Body of pancreas (tissue), 4 donors: ENCODE data around the gene FOXO1. TPM values are rescaled to one million over a fixed set of nuclear protein-coding genes. Genes with fewer than 3 reads are reported as not detected.

Source experiments
- ATAC-seq: fragments of 150-250 bp; one replicate; pipeline ENCODE4 v1.9.1; 2016
- DNase-seq, 4 donors: peaks; one replicate each; pipeline ENCODE4 v3.0.0-alpha.2; 2019
- H3K27ac ChIP-seq, 4 donors: fragments of 200-600 bp; sonication (generic); 1 replicate in 3 of 4; 2 replicates in 1 of 4; pipeline versions ENCODE4 v1.5.1 to v1.6.1; 2016 to 2019; ENCODE audit warnings: mild to moderate bottlenecking in 1 of 4, mixed read lengths in 1 of 4, moderate library complexity in 1 of 4
- H3K27me3 ChIP-seq, 2 donors: fragments of 200-600 bp; sonication (generic); one replicate each; pipeline ENCODE4 v1.6.0; 2016; ENCODE audit warnings: mild to moderate bottlenecking in 1 of 2
- H3K36me3 ChIP-seq, 2 donors: fragments of 200-600 bp; sonication (generic); replicated peaks in 1 of 2; 2 replicates each; pipeline ENCODE4 v1.5.1; 2016; ENCODE audit warnings: low read depth in 2 of 2; ENCODE audit not compliant: insufficient read depth in 1 of 2
- H3K4me1 ChIP-seq: fragments of 200-600 bp; sonication (generic); one replicate; pipeline ENCODE4 v1.6.0; 2016
- H3K4me3 ChIP-seq, 2 donors: fragments of 200-600 bp; sonication (generic); 1 replicate in 1 of 2; 2 replicates in 1 of 2; pipeline ENCODE4 v1.5.1; 2016 to 2019
- H3K9me3 ChIP-seq, 3 donors: fragments of 200-600 bp; sonication (generic); 1 replicate in 2 of 3; 2 replicates in 1 of 3; pipeline ENCODE4 v1.5.1; 2016
- POLR2A ChIP-seq, 3 donors: fragments of 450-650 bp; IDR thresholded peaks; one replicate each; pipeline ENCODE4 v1.6.1; 2016; ENCODE audit warnings: antibody characterized with exemption in 3 of 3, mild to moderate bottlenecking in 2 of 3
- WGBS, 2 donors: methylation state at CpG; one replicate each; pipeline ENCODE4 v1.1.5; 2017; 5-methylcytosine and 5-hydroxymethylcytosine counted together
- intact Hi-C: fragments of 100-400 bp; cut with DNase I; formaldehyde crosslinking; loops from one replicate; pipeline ENCODE4 v1.15.1; 2023
- total RNA-seq, 2 donors: library from RNA; depleted of rRNA; stranded (reverse); fragments of >200 nt; gene quantifications; one replicate each; pipeline ENCODE4 v1.1.0, GENCODE V29; 2016
- TF ChIP-seq, protein P1 (sequence below), 7 experiments: fragments of 450-650 bp in 4 of 7; fragments of 200-600 bp in 3 of 7; sonication (generic) in 3 of 7; IDR thresholded peaks; one replicate each; pipeline ENCODE4 v1.5.1; 2016 to 2019; ENCODE audit warnings: antibody characterized with exemption in 7 of 7

FOXO1 gene
- total RNA-seq, 2 donors from 2014 or later, result 24.1 to 51.1 TPM

DNA sequence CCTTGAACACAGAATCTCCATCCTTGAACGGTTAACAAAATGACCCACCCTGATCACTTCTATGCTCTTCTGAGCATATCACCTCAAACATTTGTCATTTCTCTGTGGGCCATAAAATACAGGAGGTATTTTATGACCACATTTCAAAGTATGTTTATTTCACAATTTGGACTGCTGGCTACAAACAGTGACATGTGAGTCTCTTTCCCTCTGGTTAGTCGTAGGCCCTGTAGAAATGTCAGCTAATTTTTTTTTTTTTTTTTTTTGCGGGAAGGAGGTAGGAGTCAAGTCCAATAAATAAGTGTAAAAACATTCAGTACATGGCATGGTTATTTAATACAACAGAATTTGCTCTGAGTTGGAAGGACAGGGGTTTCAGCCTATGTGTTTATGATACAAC, 70.7 kb downstream of the FOXO1 start:
- DNase-seq (no peak), ATAC-seq (no peak)
- peaks cover 62% of the 10 kb centered on the region for H3K4me1 ChIP-seq
- WGBS, 2 donors, result 67 to 68% methylated on average over 3 of the region's 3 CpGs
- no peaks in the 10 kb centered on the region for H3K27me3 ChIP-seq
- no peak for TF ChIP-seq POLR2A (IDR thresholded peaks at IDR 0.05)
- TF ChIP-seq, protein P1, sequence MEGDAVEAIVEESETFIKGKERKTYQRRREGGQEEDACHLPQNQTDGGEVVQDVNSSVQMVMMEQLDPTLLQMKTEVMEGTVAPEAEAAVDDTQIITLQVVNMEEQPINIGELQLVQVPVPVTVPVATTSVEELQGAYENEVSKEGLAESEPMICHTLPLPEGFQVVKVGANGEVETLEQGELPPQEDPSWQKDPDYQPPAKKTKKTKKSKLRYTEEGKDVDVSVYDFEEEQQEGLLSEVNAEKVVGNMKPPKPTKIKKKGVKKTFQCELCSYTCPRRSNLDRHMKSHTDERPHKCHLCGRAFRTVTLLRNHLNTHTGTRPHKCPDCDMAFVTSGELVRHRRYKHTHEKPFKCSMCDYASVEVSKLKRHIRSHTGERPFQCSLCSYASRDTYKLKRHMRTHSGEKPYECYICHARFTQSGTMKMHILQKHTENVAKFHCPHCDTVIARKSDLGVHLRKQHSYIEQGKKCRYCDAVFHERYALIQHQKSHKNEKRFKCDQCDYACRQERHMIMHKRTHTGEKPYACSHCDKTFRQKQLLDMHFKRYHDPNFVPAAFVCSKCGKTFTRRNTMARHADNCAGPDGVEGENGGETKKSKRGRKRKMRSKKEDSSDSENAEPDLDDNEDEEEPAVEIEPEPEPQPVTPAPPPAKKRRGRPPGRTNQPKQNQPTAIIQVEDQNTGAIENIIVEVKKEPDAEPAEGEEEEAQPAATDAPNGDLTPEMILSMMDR (IDR thresholded peaks at IDR 0.05), result no peak
- no peak overlapping the region for H3K4me3 ChIP-seq
- H3K27ac ChIP-seq, result peak overlapping the region in 2 of 4 donors; percentile 25 to 29
- H3K36me3 ChIP-seq, result no peaks in the 10 kb centered on the region
- H3K9me3 ChIP-seq, result no peaks in the 10 kb centered on the region
- intact Hi-C loops, result no loop called here

DNA sequence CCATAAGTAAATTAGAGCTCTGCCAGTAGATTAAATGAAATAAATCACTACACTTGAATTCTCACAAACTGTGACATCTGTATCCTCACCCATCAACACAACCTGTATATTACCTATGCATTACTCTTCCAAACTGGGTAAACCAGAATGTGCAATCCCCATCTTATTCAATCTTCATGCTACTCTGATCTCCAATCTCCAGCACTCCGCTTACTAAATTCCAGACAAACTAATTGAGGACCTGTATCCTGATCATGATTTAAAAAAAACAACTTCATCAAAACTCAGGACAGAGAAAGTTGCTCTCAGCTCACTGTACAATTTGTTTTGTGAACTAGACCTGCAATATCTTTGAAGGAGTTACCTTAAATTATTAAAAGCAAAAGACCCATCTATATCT, 74.4 kb downstream of the FOXO1 start:
- no peaks in the 10 kb centered on the region for H3K27me3 ChIP-seq
- DNase-seq (no peak), ATAC-seq (no peak)
- no peak overlapping the region for H3K4me3 ChIP-seq
- H3K27ac ChIP-seq, result no peak overlapping the region
- TF ChIP-seq, protein P1 (IDR thresholded peaks at IDR 0.05), result no peak
- no peak for TF ChIP-seq POLR2A (IDR thresholded peaks at IDR 0.05)
- intact Hi-C loops, result no loop called here
- H3K36me3 ChIP-seq, result no peaks in the 10 kb centered on the region
- 94 to 96% methylated on average over 1 of the region's 1 CpG for WGBS, 2 donors
- no peaks in the 10 kb centered on the region for H3K9me3 ChIP-seq
- H3K4me1 ChIP-seq, result peaks cover 68% of the 10 kb centered on the region

DNA sequence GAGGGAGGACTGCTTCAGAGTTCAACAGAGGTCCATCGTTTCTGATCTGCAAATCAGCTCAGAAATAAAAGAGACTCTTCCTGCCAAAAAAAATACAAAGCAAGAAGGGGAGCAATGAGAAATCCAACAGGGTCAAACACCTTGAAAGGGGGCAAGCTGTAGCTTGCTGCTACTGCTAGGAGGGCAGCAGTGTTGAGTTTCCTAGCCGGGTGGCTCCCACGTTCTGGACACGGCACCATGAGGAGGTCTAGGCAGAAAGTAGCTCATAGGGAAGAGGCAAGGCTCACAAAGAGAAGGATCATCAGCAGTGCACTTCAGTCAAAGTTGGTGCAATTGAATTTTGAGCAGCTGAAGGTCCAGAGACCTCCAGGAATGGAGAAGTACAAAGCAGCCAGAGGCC, 75.3 kb downstream of the FOXO1 start:
- no peak for ATAC-seq
- H3K4me3 ChIP-seq, result no peak overlapping the region
- intact Hi-C loops, result no loop called here
- H3K36me3 ChIP-seq, result no peaks in the 10 kb centered on the region
- H3K9me3 ChIP-seq, result no peaks in the 10 kb centered on the region
- peaks cover 68% of the 10 kb centered on the region for H3K4me1 ChIP-seq
- TF ChIP-seq, protein P1 (IDR thresholded peaks at IDR 0.05), result no peak
- H3K27ac ChIP-seq, result no peak overlapping the region
- no peaks in the 10 kb centered on the region for H3K27me3 ChIP-seq
- WGBS, 2 donors, result 74 to 77% methylated on average over 4 of the region's 4 CpGs
- no peak for DNase-seq

DNA sequence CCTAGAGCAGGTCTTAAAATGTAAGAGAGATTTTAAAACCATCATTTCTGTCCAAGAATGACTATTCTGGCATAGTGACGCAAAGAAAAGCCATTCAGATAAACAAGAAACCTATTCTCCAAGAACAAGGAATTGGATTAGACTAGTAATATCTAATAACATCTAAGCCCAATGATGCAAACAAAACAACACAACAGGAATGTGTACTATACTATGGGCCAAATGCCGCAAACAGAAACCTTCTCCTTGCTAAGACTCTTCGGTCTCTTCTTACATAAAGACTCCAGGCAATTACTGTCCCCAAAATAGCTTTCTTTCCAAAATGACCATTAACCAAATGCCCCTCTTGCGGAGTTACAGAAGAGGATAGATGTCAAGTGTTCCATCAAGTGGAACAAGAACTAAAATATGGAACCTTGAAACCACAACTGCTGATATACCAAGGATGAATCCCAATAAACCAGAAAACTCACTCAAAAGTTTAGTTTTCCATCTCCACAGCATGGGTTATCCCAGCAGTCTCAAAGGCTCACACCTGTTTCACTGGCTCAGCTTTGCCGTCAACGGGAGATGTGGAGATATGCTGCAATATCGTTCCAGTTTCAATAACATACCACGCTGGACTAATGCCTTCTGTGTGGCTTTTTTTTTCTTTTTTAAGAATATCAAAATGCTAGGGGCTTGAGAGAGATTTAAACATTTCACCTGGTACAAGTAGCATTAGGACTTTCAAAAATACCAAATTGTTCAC, 76.2 kb downstream of the FOXO1 start:
- ATAC-seq (no peak), DNase-seq (no peak)
- intact Hi-C loops, result no loop called here
- H3K4me3 ChIP-seq, result no peak overlapping the region
- 69 to 76% methylated on average over 8 of the region's 8 CpGs for WGBS, 2 donors
- H3K4me1 ChIP-seq, result peaks cover 68% of the 10 kb centered on the region
- no peaks in the 10 kb centered on the region for H3K27me3 ChIP-seq
- H3K9me3 ChIP-seq, result no peaks in the 10 kb centered on the region
- no peaks in the 10 kb centered on the region for H3K36me3 ChIP-seq
- TF ChIP-seq POLR2A (IDR thresholded peaks at IDR 0.05), result no peak
- TF ChIP-seq, protein P1 (IDR thresholded peaks at IDR 0.05), result no peak
- peak overlapping the region in 2 of 4 donors; percentile 3 to 51 for H3K27ac ChIP-seq
